Liver (tissue), 3 donors: Measurements from ENCODE around the gene MEGF11.

Experiments
- EGR1 ChIP-seq, 2 donors: IDR thresholded peaks; 2 replicates each; pipeline ENCODE4 v1.6.1; 2016 to 2018; ENCODE audit warnings: antibody characterized with exemption in 2 of 2, low read depth in 2 of 2
- FOXA2 ChIP-seq: IDR thresholded peaks from 2 replicates; pipeline ENCODE4 v1.6.1; 2016; ENCODE audit warnings: antibody characterized with exemption
- GABPA ChIP-seq, 2 donors: IDR thresholded peaks in 1 of 2; conservative IDR thresholded peaks in 1 of 2; 2 replicates each; pipeline ENCODE4 v1.6.1; 2016; ENCODE audit warnings: antibody characterized with exemption in 2 of 2, mild to moderate bottlenecking in 1 of 2, moderate library complexity in 1 of 2
- HNF4G ChIP-seq: IDR thresholded peaks from 2 replicates; pipeline ENCODE4 v1.6.1; 2016; ENCODE audit warnings: antibody characterized with exemption
- JUND ChIP-seq, 2 donors: IDR thresholded peaks; 2 replicates each; pipeline ENCODE4 v1.6.1; 2016; ENCODE audit warnings: antibody characterized with exemption in 2 of 2
- NR2F2 ChIP-seq: IDR thresholded peaks from 2 replicates; pipeline ENCODE4 v1.6.1; 2016; ENCODE audit warnings: antibody characterized with exemption
- RAD21 ChIP-seq, 2 donors: IDR thresholded peaks; 2 replicates each; pipeline ENCODE4 v1.6.1; 2016; ENCODE audit warnings: antibody characterized with exemption in 2 of 2, mild to moderate bottlenecking in 2 of 2
- RXRA ChIP-seq, 2 donors: IDR thresholded peaks; 2 replicates each; pipeline ENCODE4 v1.6.1; 2017 to 2018; ENCODE audit warnings: antibody characterized with exemption in 2 of 2, mild to moderate bottlenecking in 1 of 2
- SP1 ChIP-seq: IDR thresholded peaks from 2 replicates; pipeline ENCODE4 v1.6.1; 2018; ENCODE audit warnings: antibody characterized with exemption, mild to moderate bottlenecking
- TAF1 ChIP-seq: conservative IDR thresholded peaks from 2 replicates; pipeline ENCODE4 v1.6.1; 2016; ENCODE audit warnings: antibody characterized with exemption, mild to moderate bottlenecking
- YY1 ChIP-seq: IDR thresholded peaks from 2 replicates; pipeline ENCODE4 v1.6.1; 2016; ENCODE audit warnings: antibody characterized with exemption, mild to moderate bottlenecking
- TF ChIP-seq, protein P1 (sequence below): fragments of 150-350 bp; IDR thresholded peaks from 2 replicates; pipeline ENCODE4 v1.5.1; 2017; ENCODE audit warnings: improper control_type of control experiment, low read depth, low read length; ENCODE audit not compliant: missing input control
- TF ChIP-seq, protein P2 (sequence below): IDR thresholded peaks from 2 replicates; pipeline ENCODE4 v1.6.1; 2016; ENCODE audit warnings: antibody characterized with exemption, mild to moderate bottlenecking
- TF ChIP-seq, protein P3 (sequence below): IDR thresholded peaks from 2 replicates; pipeline ENCODE4 v1.6.1; 2016; ENCODE audit warnings: antibody characterized with exemption
- donor health status: healthy.
- donor health status: healthy.

DNA sequence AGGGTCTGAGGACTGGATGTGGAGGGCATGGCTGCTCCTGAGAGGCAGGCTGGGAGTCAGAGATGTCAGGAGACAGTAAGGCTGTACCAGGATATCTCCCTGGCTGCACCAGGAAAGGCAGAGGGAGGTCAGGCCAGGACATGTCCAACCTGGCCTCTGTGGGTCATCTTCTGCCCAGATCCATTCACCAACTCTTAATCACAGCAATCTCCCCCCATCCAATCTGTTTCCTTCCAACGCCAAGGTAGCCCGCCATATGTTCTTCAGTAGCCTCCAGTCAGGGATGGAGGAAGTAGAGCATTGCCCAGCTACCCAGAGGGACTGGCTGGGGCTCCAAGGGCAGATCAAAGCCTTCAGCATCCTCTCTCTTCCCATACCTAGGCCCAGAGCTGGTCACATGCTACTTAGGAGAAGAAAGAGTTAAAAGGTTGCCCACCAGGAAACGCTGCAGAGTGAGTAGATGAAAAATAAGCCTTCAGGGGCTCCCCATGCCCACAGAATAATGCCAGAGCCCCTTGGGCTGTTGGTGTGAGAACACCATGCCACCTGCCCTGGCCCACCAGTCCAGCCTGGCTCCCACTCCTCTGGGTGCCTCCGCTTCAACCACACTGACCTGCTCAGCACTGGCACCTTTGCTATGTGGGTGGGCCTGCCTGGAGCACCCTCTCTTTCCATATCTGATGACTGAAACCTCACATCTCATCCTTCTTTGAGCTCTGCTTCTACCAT, 176.8 kb downstream of the MEGF11 start:
- TF ChIP-seq JUND (IDR thresholded peaks at IDR 0.05) (no peak), RAD21 (IDR thresholded peaks at IDR 0.05) (no peak), GABPA (IDR thresholded peaks at IDR 0.05 in 1 of 2, conservative IDR thresholded peaks at IDR 0.05 in 1 of 2) (no peak), RXRA (IDR thresholded peaks at IDR 0.05) (no peak), EGR1 (IDR thresholded peaks at IDR 0.05; ENCODE audit: low read depth in 2 of 2) (no peak), HNF4G (no peak), YY1 (no peak), SP1 (no peak), TAF1 (no peak), NR2F2 (no peak), FOXA2 (no peak)
- TF ChIP-seq, protein P1, sequence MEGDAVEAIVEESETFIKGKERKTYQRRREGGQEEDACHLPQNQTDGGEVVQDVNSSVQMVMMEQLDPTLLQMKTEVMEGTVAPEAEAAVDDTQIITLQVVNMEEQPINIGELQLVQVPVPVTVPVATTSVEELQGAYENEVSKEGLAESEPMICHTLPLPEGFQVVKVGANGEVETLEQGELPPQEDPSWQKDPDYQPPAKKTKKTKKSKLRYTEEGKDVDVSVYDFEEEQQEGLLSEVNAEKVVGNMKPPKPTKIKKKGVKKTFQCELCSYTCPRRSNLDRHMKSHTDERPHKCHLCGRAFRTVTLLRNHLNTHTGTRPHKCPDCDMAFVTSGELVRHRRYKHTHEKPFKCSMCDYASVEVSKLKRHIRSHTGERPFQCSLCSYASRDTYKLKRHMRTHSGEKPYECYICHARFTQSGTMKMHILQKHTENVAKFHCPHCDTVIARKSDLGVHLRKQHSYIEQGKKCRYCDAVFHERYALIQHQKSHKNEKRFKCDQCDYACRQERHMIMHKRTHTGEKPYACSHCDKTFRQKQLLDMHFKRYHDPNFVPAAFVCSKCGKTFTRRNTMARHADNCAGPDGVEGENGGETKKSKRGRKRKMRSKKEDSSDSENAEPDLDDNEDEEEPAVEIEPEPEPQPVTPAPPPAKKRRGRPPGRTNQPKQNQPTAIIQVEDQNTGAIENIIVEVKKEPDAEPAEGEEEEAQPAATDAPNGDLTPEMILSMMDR, result no peak
- TF ChIP-seq, protein P2, sequence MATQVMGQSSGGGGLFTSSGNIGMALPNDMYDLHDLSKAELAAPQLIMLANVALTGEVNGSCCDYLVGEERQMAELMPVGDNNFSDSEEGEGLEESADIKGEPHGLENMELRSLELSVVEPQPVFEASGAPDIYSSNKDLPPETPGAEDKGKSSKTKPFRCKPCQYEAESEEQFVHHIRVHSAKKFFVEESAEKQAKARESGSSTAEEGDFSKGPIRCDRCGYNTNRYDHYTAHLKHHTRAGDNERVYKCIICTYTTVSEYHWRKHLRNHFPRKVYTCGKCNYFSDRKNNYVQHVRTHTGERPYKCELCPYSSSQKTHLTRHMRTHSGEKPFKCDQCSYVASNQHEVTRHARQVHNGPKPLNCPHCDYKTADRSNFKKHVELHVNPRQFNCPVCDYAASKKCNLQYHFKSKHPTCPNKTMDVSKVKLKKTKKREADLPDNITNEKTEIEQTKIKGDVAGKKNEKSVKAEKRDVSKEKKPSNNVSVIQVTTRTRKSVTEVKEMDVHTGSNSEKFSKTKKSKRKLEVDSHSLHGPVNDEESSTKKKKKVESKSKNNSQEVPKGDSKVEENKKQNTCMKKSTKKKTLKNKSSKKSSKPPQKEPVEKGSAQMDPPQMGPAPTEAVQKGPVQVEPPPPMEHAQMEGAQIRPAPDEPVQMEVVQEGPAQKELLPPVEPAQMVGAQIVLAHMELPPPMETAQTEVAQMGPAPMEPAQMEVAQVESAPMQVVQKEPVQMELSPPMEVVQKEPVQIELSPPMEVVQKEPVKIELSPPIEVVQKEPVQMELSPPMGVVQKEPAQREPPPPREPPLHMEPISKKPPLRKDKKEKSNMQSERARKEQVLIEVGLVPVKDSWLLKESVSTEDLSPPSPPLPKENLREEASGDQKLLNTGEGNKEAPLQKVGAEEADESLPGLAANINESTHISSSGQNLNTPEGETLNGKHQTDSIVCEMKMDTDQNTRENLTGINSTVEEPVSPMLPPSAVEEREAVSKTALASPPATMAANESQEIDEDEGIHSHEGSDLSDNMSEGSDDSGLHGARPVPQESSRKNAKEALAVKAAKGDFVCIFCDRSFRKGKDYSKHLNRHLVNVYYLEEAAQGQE, result no peak
- TF ChIP-seq, protein P3, sequence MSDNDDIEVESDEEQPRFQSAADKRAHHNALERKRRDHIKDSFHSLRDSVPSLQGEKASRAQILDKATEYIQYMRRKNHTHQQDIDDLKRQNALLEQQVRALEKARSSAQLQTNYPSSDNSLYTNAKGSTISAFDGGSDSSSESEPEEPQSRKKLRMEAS, result no peak
